SK-N-SH treated with all-trans-retinoic acid at 6 μM for 48 hours (cell line): ENCODE data around the gene CCDC181.

Experiments used
- ATAC-seq: fragments of 200-7000 bp; cut with Tn5 transposase; 3 replicates; pipeline ENCODE4 v1.9.1; 2020; ENCODE audit warnings: mild to moderate bottlenecking, moderate library complexity
- ARNTL ChIP-seq: fragments of 450-650 bp; formaldehyde crosslinking; IDR thresholded peaks from 2 replicates; pipeline ENCODE4 v1.5.0; 2020; ENCODE audit warnings: low read depth, mild to moderate bottlenecking, moderate library complexity, borderline replicate concordance
- BACH2 ChIP-seq: fragments of 250-450 bp; sonication (Bioruptor Pico); IDR thresholded peaks from 2 replicates; pipeline ENCODE4 v1.9.0; 2021; ENCODE audit warnings: mild to moderate bottlenecking, borderline replicate concordance
- CSDC2 ChIP-seq: fragments of 250-450 bp; sonication (Bioruptor Pico); IDR thresholded peaks from 2 replicates; pipeline ENCODE4 v1.5.0; 2020; ENCODE audit warnings: mild to moderate bottlenecking, moderate library complexity
- ESRRG ChIP-seq: fragments of 250-450 bp; sonication (Bioruptor Pico); IDR thresholded peaks from 2 replicates; pipeline ENCODE4 v1.6.1; 2021; ENCODE audit warnings: mild to moderate bottlenecking
- GLIS3 ChIP-seq: fragments of 250-450 bp; sonication (Bioruptor Pico); IDR thresholded peaks from 2 replicates; pipeline ENCODE4 v1.5.0; 2020; ENCODE audit warnings: mild to moderate bottlenecking, moderate library complexity
- ISL1 ChIP-seq: fragments of 250-450 bp; sonication (Bioruptor Pico); IDR thresholded peaks from 2 replicates; pipeline ENCODE4 v2.1.2; 2022; ENCODE audit warnings: mild to moderate bottlenecking, moderate library complexity
- OSR1 ChIP-seq: fragments of 250-450 bp; sonication (Bioruptor Pico); IDR thresholded peaks from 2 replicates; pipeline ENCODE4 v1.8.0; 2022; ENCODE audit warnings: moderate library complexity, mild to moderate bottlenecking, inconsistent platforms
- PPARA ChIP-seq: fragments of 250-450 bp; sonication (Bioruptor Pico); IDR thresholded peaks from 2 replicates; pipeline ENCODE4 v1.5.0; 2020; ENCODE audit warnings: mild to moderate bottlenecking, borderline replicate concordance
- RARB ChIP-seq: fragments of 250-450 bp; sonication (Bioruptor Pico); IDR thresholded peaks from 2 replicates; pipeline ENCODE4 v1.8.0; 2021; ENCODE audit warnings: mild to moderate bottlenecking, moderate library complexity
- SNAI2 ChIP-seq: fragments of 250-450 bp; sonication (Bioruptor Pico); IDR thresholded peaks from 2 replicates; pipeline ENCODE4 v1.5.0; 2020; ENCODE audit warnings: mild to moderate bottlenecking, moderate library complexity
- TCF4 ChIP-seq: fragments of 250-450 bp; sonication (Bioruptor Pico); IDR thresholded peaks from 2 replicates; pipeline ENCODE4 v1.8.0; 2021; ENCODE audit warnings: mild to moderate bottlenecking, moderate library complexity, borderline replicate concordance
- TOX ChIP-seq: fragments of 250-450 bp; sonication (Bioruptor Pico); IDR thresholded peaks from 2 replicates; pipeline ENCODE4 v1.8.0; 2021; ENCODE audit warnings: mild to moderate bottlenecking, moderate library complexity, borderline replicate concordance
- ZC3H10 ChIP-seq: fragments of 250-450 bp; sonication (Bioruptor Pico); IDR thresholded peaks from 2 replicates; pipeline ENCODE4 v1.5.1; 2021; ENCODE audit warnings: mild to moderate bottlenecking, moderate library complexity
- ZFP3 ChIP-seq: fragments of 250-450 bp; sonication (Bioruptor Pico); IDR thresholded peaks from 2 replicates; pipeline ENCODE4 v1.5.0; 2020; ENCODE audit warnings: mild to moderate bottlenecking, moderate library complexity
- ZNF565 ChIP-seq: fragments of 450-650 bp; formaldehyde crosslinking; conservative IDR thresholded peaks from 2 replicates; pipeline ENCODE4 v1.5.0; 2020; ENCODE audit warnings: low read depth, mild to moderate bottlenecking, moderate library complexity
- ZNF70 ChIP-seq: fragments of 450-650 bp; formaldehyde crosslinking; IDR thresholded peaks from 2 replicates; pipeline ENCODE4 v1.5.0; 2020; ENCODE audit warnings: mild to moderate bottlenecking, moderate library complexity
- ZNF8 ChIP-seq: fragments of 450-650 bp; formaldehyde crosslinking; IDR thresholded peaks from 2 replicates; pipeline ENCODE4 v1.5.0; 2020; ENCODE audit warnings: mild to moderate bottlenecking, moderate library complexity
- TF ChIP-seq, protein P1 (sequence below): fragments of 250-450 bp; sonication (Bioruptor Pico); IDR thresholded peaks from 2 replicates; pipeline ENCODE4 v1.5.1; 2020; ENCODE audit warnings: low read depth, mild to moderate bottlenecking, moderate library complexity
- TF ChIP-seq, protein P2 (sequence below): fragments of 250-450 bp; sonication (Bioruptor Pico); IDR thresholded peaks from 2 replicates; pipeline ENCODE4 v1.5.0; 2020; ENCODE audit warnings: mild to moderate bottlenecking, moderate library complexity
- TF ChIP-seq, protein P3 (sequence below): fragments of 250-450 bp; sonication (Bioruptor Pico); IDR thresholded peaks from 2 replicates; pipeline ENCODE4 v1.8.0; 2020; ENCODE audit warnings: mild to moderate bottlenecking, moderate library complexity, borderline replicate concordance
- TF ChIP-seq, protein P4 (sequence below): fragments of 250-450 bp; sonication (Bioruptor Pico); IDR thresholded peaks from 2 replicates; pipeline ENCODE4 v1.5.1; 2021; ENCODE audit warnings: mild to moderate bottlenecking, moderate library complexity

The CCDC181 gene

GRCh38 chr1:169462385-169462784 is 35.1 kb upstream of the CCDC181 start (continued):
- TF ChIP-seq, protein P1, sequence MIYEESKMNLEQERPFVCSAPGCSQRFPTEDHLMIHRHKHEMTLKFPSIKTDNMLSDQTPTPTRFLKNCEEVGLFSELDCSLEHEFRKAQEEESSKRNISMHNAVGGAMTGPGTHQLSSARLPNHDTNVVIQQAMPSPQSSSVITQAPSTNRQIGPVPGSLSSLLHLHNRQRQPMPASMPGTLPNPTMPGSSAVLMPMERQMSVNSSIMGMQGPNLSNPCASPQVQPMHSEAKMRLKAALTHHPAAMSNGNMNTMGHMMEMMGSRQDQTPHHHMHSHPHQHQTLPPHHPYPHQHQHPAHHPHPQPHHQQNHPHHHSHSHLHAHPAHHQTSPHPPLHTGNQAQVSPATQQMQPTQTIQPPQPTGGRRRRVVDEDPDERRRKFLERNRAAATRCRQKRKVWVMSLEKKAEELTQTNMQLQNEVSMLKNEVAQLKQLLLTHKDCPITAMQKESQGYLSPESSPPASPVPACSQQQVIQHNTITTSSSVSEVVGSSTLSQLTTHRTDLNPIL (CRISPR knock-in tag): no peak
- no peak for TF ChIP-seq ZNF70 (CRISPR knock-in tag)
- TF ChIP-seq ESRRG (CRISPR knock-in tag): no peak
- no peak for TF ChIP-seq BACH2 (CRISPR knock-in tag)

DNA sequence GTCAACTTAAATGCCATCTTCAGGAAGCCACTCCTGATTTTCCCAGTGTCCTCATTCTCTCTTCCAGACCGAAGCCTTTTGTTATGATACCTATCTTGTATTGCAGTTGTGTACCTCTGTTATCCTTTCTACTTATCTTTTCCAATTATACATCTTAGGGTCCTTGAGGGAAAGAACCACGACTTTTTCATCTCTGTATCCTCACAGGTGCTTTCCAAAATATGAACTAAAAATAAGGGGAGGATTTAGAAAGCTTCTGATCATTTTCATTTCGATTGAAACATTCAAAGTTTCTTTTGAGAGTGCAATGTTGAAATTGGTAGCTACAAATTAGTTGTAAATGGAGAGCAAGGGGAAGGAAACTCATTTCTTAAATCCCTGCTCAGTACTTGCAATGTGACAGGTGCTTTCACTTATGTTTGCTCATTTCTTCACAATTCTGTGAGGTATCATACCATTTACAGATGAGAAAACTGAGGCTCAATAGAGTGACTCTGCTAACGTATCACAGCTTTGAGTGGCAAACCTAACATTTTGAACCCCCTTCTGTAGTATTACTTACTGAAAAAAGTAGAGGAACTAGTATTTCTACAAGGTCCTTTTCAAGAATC is 34.2 kb upstream of the CCDC181 start:
- no peak for ATAC-seq
- TF ChIP-seq CSDC2 (CRISPR knock-in tag) (no peak), ARNTL (CRISPR knock-in tag) (no peak), SNAI2 (CRISPR knock-in tag) (no peak), BACH2 (CRISPR knock-in tag) (no peak), ZFP3 (CRISPR knock-in tag) (no peak), TOX (CRISPR knock-in tag) (no peak), TCF4 (no peak), ZC3H10 (CRISPR knock-in tag) (no peak), ISL1 (CRISPR knock-in tag) (no peak), GLIS3 (CRISPR knock-in tag) (no peak), RARB (CRISPR knock-in tag) (no peak), ZNF8 (CRISPR knock-in tag) (no peak), OSR1 (CRISPR knock-in tag) (no peak), ZNF565 (CRISPR knock-in tag) (no peak)
- TF ChIP-seq, protein P2, sequence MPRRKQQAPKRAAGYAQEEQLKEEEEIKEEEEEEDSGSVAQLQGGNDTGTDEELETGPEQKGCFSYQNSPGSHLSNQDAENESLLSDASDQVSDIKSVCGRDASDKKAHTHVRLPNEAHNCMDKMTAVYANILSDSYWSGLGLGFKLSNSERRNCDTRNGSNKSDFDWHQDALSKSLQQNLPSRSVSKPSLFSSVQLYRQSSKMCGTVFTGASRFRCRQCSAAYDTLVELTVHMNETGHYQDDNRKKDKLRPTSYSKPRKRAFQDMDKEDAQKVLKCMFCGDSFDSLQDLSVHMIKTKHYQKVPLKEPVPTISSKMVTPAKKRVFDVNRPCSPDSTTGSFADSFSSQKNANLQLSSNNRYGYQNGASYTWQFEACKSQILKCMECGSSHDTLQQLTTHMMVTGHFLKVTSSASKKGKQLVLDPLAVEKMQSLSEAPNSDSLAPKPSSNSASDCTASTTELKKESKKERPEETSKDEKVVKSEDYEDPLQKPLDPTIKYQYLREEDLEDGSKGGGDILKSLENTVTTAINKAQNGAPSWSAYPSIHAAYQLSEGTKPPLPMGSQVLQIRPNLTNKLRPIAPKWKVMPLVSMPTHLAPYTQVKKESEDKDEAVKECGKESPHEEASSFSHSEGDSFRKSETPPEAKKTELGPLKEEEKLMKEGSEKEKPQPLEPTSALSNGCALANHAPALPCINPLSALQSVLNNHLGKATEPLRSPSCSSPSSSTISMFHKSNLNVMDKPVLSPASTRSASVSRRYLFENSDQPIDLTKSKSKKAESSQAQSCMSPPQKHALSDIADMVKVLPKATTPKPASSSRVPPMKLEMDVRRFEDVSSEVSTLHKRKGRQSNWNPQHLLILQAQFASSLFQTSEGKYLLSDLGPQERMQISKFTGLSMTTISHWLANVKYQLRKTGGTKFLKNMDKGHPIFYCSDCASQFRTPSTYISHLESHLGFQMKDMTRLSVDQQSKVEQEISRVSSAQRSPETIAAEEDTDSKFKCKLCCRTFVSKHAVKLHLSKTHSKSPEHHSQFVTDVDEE (CRISPR knock-in tag): no peak
- TF ChIP-seq, protein P3, sequence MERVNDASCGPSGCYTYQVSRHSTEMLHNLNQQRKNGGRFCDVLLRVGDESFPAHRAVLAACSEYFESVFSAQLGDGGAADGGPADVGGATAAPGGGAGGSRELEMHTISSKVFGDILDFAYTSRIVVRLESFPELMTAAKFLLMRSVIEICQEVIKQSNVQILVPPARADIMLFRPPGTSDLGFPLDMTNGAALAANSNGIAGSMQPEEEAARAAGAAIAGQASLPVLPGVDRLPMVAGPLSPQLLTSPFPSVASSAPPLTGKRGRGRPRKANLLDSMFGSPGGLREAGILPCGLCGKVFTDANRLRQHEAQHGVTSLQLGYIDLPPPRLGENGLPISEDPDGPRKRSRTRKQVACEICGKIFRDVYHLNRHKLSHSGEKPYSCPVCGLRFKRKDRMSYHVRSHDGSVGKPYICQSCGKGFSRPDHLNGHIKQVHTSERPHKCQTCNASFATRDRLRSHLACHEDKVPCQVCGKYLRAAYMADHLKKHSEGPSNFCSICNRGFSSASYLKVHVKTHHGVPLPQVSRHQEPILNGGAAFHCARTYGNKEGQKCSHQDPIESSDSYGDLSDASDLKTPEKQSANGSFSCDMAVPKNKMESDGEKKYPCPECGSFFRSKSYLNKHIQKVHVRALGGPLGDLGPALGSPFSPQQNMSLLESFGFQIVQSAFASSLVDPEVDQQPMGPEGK: no peak
- TF ChIP-seq, protein P1 (CRISPR knock-in tag): no peak
- TF ChIP-seq, protein P4, sequence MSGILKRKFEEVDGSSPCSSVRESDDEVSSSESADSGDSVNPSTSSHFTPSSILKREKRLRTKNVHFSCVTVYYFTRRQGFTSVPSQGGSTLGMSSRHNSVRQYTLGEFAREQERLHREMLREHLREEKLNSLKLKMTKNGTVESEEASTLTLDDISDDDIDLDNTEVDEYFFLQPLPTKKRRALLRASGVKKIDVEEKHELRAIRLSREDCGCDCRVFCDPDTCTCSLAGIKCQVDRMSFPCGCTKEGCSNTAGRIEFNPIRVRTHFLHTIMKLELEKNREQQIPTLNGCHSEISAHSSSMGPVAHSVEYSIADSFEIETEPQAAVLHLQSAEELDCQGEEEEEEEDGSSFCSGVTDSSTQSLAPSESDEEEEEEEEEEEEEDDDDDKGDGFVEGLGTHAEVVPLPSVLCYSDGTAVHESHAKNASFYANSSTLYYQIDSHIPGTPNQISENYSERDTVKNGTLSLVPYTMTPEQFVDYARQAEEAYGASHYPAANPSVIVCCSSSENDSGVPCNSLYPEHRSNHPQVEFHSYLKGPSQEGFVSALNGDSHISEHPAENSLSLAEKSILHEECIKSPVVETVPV (CRISPR knock-in tag): no peak

- ATAC-seq: no peak
- TF ChIP-seq ZNF8 (CRISPR knock-in tag) (no peak), ZNF565 (CRISPR knock-in tag) (no peak), ARNTL (CRISPR knock-in tag) (no peak), OSR1 (CRISPR knock-in tag) (no peak), PPARA (CRISPR knock-in tag) (no peak), GLIS3 (CRISPR knock-in tag) (no peak), ZFP3 (CRISPR knock-in tag) (no peak), BACH2 (CRISPR knock-in tag) (no peak), ISL1 (CRISPR knock-in tag) (no peak)
- TF ChIP-seq, protein P4 (CRISPR knock-in tag): no peak
- TF ChIP-seq, protein P2 (CRISPR knock-in tag): no peak
Observed at GRCh38 chr1:169460191-169460833, 33.0 kb upstream of the CCDC181 start.
